Measurements from ENCODE around the gene YIPF3. TPM values are rescaled to one million over a fixed set of nuclear protein-coding genes. Genes with fewer than 3 reads are reported as not detected.

Gene YIPF3
- total RNA-seq, 4 donors from 2014 or later, result 55.6 to 97.9 (median 73.5) TPM

DNA sequence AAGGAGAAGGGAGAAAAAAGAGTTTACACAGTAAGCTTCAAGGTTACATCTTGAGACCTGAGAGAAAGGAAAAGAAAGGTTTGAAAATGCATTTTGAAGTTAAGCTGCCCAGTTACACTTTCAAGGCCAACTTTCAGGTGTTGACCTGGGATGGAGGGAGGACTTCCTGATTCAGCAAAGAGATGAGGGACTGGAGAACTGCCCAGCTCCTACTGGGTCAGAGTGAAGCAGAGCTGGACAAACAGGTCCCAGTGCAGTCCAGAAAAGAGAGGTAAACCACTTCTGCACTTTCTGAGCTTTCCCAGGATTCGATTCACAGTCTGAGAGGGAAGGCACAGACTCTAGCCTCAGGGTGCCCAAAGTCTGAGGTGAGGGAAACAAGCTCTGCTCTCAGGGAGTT, 45.3 kb downstream of the YIPF3 start:
- Histone ChIP-seq H3K27me3 (no peaks in the 10 kb centered on the region), H3K36me3 (no peaks in the 10 kb centered on the region), H3K9me3 (no peaks in the 10 kb centered on the region), H3K4me3 (no peak overlapping the region), H3K4me1 (no peaks in the 10 kb centered on the region), H3K27ac (no peak overlapping the region)
- ATAC-seq, result no peak
- TF ChIP-seq, protein P1, sequence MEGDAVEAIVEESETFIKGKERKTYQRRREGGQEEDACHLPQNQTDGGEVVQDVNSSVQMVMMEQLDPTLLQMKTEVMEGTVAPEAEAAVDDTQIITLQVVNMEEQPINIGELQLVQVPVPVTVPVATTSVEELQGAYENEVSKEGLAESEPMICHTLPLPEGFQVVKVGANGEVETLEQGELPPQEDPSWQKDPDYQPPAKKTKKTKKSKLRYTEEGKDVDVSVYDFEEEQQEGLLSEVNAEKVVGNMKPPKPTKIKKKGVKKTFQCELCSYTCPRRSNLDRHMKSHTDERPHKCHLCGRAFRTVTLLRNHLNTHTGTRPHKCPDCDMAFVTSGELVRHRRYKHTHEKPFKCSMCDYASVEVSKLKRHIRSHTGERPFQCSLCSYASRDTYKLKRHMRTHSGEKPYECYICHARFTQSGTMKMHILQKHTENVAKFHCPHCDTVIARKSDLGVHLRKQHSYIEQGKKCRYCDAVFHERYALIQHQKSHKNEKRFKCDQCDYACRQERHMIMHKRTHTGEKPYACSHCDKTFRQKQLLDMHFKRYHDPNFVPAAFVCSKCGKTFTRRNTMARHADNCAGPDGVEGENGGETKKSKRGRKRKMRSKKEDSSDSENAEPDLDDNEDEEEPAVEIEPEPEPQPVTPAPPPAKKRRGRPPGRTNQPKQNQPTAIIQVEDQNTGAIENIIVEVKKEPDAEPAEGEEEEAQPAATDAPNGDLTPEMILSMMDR (IDR thresholded peaks at IDR 0.05 in 4 of 5, conservative IDR thresholded peaks at IDR 0.05 in 1 of 5), result no peak
- TF ChIP-seq POLR2A (IDR thresholded peaks at IDR 0.05), result no peak
- intact Hi-C loops (cut with DNase I; ENCODE audit: low total_unique reads), result no loop called here
- in situ Hi-C loops (cut with MboI; ENCODE audit: low sequenced_read_pairs in 4 of 4), result no loop called here
- DNase-seq, result no peak

DNA sequence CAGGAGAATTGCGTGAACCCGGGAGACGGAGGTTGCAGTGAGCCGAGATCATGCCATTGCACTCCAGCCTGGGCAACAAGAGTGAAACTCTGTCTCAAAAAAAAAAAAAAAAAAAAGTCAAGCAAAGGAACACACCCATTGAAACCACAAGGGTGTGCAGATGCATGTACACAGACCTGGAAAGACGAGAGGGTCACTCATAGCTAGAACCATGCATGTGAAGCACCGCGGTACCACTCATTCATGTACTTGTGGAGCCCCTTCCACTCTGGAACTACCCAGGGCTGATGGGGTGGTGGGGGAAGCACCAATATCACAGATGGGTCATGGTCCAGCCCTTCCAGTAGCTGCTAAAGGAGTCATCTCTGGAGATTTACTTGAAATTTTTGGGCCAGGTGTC, 46.8 kb downstream of the YIPF3 start:
- Histone ChIP-seq H3K4me1 (no peaks in the 10 kb centered on the region), H3K27me3 (peaks cover 0 to 6% (median 0%) of the 10 kb centered on the region in 3 donors), H3K36me3 (no peaks in the 10 kb centered on the region), H3K4me3 (no peak overlapping the region), H3K9me3 (no peaks in the 10 kb centered on the region), H3K27ac (no peak overlapping the region)
- TF ChIP-seq, protein P1 (IDR thresholded peaks at IDR 0.05 in 4 of 5, conservative IDR thresholded peaks at IDR 0.05 in 1 of 5), result no peak
- TF ChIP-seq POLR2A (IDR thresholded peaks at IDR 0.05), result no peak
- DNase-seq (no peak), ATAC-seq (no peak)
- intact Hi-C loops (cut with DNase I; ENCODE audit: low total_unique reads), result no loop called here
- in situ Hi-C loops (cut with MboI; ENCODE audit: low sequenced_read_pairs in 4 of 4), result no loop called here

DNA sequence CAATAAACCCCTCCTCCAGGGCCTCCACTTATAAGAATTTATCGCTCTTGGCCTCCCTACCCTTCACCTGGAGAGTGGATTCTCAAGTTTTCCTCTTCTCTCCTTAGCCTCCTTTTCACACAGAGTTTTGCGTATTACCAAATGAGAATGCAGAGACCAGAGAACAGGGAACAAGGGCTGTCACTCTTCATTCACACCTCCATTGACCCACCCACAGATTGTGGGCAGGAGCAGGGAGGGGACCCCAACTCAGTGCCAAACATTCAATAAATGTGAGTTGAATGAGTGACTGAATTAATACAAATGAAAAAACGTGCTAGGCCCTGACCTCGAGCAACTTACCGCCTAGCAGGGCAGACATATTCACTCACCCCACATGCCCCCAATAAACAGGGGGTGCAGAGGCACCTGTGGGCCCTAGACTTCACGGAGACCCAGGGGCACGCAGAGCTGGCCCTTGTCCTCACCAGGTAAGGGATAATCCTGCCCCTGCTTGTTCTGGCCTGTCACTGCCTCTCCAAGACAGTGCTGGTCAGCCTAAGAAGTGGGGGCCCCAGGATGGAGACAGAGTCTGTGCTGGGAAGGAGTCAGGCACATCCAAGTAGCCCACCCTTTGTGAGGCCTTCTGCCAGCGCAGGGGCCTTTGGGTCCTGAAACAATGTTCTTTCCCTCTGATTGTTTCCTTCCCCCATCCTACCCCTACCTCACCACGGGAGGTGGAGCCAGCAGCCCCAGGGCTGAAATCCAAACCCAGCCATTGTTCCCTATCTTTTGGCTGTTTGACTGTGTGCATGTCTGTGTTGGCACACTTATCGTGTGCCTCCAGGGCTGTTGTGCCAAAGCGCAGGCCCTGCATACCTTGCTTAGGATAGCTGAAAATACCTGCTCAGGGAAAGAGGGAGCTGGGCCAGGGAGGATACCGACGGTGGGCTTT, 47.7 kb downstream of the YIPF3 start:
- peaks cover 0 to 6% (median 0%) of the 10 kb centered on the region in 3 donors for H3K27me3 ChIP-seq
- DNase-seq, result no peak

DNA sequence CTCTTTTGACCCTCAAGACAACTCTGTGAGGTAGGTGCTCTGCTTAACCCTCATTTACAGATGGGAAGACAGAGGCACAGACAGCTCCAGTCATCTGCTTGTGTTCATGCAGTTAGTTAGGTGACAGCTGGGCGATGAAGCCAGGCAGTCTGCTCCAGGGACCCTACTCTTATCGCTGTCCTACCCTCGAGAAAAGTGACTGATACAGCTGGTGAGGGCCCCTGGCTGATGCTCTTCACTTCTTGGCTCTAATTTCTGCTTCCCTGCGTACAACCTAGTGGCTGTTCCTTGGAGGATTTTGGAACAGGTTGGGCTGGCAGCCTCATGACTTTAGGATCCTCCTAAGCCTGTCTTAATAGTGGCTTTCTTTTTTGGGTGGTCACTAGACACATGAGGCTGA, 48.5 kb downstream of the YIPF3 start:
- intact Hi-C loops (cut with DNase I; ENCODE audit: low total_unique reads), result no loop called here
- no peak for ATAC-seq
- H3K27ac ChIP-seq, result no peak overlapping the region

More for the DNA sequence above, 47.7 kb downstream of the YIPF3 start:
- TF ChIP-seq, protein P1 (IDR thresholded peaks at IDR 0.05 in 4 of 5, conservative IDR thresholded peaks at IDR 0.05 in 1 of 5), result no peak
- TF ChIP-seq POLR2A (IDR thresholded peaks at IDR 0.05), result no peak
- in situ Hi-C loops (cut with MboI; ENCODE audit: low sequenced_read_pairs in 4 of 4), result no loop called here
- Histone ChIP-seq H3K27ac (no peak overlapping the region), H3K36me3 (no peaks in the 10 kb centered on the region), H3K9me3 (no peaks in the 10 kb centered on the region), H3K4me1 (no peaks in the 10 kb centered on the region), H3K4me3 (no peak overlapping the region)
- ATAC-seq, result no peak
- intact Hi-C loops (cut with DNase I; ENCODE audit: low total_unique reads), result no loop called here

More for the DNA sequence above, 48.5 kb downstream of the YIPF3 start:
- no peaks in the 10 kb centered on the region for H3K4me1 ChIP-seq
- no peak for DNase-seq
- H3K36me3 ChIP-seq, result no peaks in the 10 kb centered on the region
- TF ChIP-seq, protein P1 (IDR thresholded peaks at IDR 0.05 in 4 of 5, conservative IDR thresholded peaks at IDR 0.05 in 1 of 5), result no peak
- no peak for TF ChIP-seq POLR2A (IDR thresholded peaks at IDR 0.05)
- in situ Hi-C loops (cut with MboI; ENCODE audit: low sequenced_read_pairs in 4 of 4), result no loop called here
- no peak overlapping the region for H3K4me3 ChIP-seq
- peaks cover 0 to 6% (median 0%) of the 10 kb centered on the region in 3 donors for H3K27me3 ChIP-seq
- H3K9me3 ChIP-seq, result no peaks in the 10 kb centered on the region

Data from gastrocnemius medialis (tissue), 4 donors.